Myocyte (in vitro differentiated cells): Measurements from ENCODE around the gene ANAPC7. TPM values are rescaled to one million over a fixed set of nuclear protein-coding genes. Genes with fewer than 3 reads are reported as not detected.
"Not testable (repeated sequence)": the region's sequence is repeated elsewhere in the genome, so short reads cannot be mapped to it uniquely, and the experiment has no call there.

Experiments used
- DNase-seq: peaks from one replicate; pipeline ENCODE4 v3.0.0-alpha.2; 2012; ENCODE audit warnings: low read depth
- polyA plus RNA-seq: library from polyadenylated mRNA; unstranded; fragments of >200 nt; gene quantifications from one replicate; pipeline ENCODE4 v1.2.1, GENCODE V29; 2012; ENCODE audit warnings: missing spikeins
- total RNA-seq: library from RNA; depleted of rRNA; stranded (reverse); fragments of >200 nt; gene quantifications from 2 replicates; pipeline ENCODE4 v1.2.3, GENCODE V29; 2014

The ANAPC7 gene, protein sequence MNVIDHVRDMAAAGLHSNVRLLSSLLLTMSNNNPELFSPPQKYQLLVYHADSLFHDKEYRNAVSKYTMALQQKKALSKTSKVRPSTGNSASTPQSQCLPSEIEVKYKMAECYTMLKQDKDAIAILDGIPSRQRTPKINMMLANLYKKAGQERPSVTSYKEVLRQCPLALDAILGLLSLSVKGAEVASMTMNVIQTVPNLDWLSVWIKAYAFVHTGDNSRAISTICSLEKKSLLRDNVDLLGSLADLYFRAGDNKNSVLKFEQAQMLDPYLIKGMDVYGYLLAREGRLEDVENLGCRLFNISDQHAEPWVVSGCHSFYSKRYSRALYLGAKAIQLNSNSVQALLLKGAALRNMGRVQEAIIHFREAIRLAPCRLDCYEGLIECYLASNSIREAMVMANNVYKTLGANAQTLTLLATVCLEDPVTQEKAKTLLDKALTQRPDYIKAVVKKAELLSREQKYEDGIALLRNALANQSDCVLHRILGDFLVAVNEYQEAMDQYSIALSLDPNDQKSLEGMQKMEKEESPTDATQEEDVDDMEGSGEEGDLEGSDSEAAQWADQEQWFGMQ
- total RNA-seq = 72.2 and 81.3 TPM in 2 replicates
- polyA plus RNA-seq = 46.2 TPM

DNA sequence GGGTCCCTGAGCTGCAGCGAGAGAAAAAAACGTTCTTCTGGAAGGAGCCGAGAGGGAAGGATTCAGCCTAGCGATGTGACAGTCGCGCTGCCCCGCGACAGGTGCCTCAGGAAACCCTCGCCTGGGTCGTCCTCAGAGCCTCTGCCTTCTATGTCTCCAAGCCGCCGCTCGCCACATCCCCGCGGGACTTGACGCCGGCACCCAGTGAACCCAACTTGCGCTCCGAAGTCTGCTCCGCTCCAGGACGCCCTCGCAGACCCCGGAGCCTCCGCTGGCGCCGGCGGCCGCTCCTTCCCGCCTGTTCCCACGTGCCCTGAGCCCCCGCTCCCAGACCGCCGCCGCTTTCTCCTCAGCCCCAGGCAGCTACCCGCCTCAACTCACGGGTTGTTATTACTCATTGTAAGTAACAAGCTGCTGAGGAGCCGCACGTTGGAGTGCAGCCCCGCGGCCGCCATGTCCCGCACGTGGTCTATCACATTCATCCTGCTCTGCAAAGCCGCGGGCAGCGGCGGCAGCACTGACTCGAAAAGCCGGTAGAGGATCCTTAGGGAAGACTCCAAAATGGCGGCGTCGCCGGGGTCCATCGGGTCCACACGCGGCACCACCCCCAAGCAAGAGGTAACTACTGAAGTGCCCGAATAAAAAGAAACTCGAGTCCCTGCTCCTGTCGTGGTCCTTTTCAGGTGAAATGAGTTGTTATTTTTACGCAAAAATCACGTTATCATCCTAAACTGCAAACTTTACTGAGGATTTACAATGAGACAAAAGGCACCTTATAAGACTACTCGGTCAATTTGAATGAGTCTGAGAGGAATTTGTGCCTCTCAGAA, at the start of gene ANAPC7:
ANAPC7 (minus strand) TSS at position 563 of the 830 bp plus-strand sequence; CDS start at position 482, 81 bp downstream.
- peak; percentile 93 for DNase-seq

DNA sequence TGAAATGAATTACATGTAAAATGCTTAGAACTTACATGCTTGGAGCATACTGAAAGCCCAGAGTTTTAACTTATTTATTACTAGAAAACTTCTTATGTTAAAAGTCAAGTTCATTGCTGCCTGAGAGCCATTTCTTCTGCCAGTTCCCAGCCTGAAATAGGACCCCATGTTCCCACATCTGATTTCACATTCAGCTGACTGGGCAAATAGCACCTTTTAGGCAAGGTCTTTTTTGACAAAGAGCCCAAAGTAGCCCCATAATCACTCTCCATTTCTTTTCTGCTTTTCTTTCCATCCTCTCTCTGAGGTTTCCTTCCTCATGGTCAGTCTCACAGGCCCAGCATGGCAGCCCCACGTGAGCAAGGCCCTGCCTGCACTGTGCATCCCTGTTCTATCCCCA, 47.8 kb upstream of the ANAPC7 start:
- DNase-seq = no peak

DNA sequence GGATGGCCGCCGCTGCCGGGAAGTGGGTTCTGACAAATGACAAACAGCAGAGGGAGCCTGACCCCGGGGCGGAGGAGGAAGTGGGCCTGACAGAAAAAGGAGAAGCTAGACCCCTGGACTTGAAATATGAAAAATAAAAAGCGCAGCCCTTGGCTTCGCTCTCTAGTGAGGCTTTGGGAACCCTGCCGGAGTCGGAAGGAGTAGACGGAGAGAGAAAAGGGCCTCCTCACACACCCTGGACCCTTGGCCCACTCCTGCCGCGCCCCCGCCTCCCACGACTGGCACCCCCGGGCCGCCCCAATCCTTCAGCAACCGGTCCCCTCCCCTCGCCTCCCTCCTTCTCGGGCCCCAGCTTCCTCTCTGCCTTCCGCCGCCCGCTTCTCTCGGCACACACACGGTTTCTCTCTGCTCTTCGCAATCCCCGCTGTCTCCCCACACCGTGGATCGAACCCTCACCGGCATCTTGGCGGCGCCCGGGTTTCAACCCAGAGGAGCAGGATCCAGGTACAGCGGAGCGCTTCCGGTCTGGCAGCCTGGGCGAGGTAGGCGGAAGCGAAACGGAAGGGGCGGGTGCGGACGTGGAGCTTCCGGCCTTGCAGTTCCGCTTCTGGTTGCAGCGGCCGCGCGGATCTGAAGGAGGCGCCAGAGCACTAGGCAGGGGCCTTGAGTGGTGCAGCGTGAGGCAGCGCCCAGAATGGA, 46.4 kb upstream of the ANAPC7 start, which contains the start of gene ARPC3:
ARPC3 (minus strand) TSS at position 539 of the 699 bp plus-strand sequence; CDS start at position 462, 77 bp downstream.
- peak; percentile 95 for DNase-seq

DNA sequence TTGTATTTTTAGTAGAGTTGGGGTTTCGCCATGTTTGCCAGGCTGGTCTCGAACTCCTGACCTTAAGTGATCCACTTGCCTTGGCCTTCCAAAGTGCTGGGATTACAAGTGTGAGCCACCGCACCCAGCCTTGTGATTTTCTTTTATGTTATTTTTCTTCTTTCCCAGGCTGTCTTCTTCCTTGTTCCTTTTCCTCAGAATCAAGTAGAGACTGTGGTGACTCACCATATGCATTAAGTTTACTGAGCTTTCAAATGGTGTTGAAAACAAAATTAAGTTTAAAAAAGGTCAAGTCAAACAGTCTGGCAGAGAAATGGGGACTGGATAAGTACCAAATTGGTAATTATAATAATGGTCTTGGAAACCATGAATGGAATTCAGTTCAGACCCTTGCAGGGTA, 40.9 kb upstream of the ANAPC7 start:
- no peak for DNase-seq

DNA sequence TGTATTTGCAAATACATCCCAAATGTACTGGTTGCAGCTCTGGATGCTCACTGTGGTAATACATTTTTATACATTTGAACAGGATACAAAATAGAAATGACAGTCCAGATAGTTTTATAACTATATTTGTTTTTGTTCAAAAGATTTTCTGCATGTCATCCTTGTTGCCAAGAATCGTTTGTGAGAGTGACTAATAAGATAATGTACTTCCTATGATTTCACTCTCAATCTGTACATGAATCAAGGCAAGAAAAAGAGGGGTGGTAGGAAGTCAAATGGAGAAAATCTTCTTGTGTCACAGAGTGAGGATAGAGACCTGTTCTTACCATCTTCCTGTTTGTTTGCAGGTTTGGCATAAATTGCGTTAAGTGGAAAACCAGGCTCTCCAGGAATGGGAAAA, 32.7 kb upstream of the ANAPC7 start:
- DNase-seq = no peak

DNA sequence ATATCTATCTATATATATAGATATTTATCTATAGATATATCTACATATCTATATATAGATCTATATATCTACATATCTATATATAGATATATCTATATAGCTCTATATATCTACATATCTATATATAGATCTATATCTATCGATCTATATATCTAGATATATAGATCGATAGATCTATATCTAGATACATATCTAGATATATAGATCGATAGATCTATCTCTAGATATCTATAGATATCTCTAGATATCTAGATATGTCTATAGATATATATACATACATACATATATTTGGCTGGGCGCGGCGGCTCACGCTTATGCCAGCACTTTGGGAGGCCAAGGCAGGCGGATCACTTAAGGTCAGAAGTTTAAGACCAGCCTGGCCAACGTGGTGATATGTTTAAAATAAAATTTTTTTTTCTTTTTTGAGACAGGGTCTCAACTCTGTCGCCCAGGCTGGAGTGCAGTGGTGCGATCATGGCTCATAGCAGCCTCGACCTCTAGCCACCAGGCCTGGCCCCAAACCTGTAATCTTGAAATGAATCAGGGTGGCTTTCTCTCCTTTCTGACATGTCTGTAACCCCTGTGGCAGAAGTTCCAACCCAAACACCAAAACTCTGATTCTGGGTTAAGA, 28.6 kb upstream of the ANAPC7 start:
- no peak for DNase-seq

DNA sequence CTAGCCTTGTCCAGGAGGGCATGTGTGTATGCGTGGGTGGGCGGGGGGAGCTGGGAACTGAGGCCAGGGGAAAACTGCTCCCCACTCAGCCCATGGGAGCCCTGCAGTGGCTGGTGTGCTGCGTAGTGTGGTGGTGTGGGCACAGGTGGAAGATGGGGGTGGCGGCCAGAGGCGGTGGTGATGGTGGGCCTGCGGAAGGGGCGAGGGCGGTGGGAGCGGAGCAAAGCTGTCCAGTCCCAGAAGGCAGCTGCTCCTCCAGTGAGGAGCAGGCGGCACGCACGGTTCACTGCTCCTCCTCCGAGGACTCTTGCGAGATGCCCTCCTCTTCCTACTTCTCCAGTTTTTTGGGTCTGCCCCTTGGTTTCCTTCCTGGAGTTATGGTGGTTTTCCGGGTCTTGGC, 26.2 kb upstream of the ANAPC7 start:
- DNase-seq = not testable (repeated sequence)

DNA sequence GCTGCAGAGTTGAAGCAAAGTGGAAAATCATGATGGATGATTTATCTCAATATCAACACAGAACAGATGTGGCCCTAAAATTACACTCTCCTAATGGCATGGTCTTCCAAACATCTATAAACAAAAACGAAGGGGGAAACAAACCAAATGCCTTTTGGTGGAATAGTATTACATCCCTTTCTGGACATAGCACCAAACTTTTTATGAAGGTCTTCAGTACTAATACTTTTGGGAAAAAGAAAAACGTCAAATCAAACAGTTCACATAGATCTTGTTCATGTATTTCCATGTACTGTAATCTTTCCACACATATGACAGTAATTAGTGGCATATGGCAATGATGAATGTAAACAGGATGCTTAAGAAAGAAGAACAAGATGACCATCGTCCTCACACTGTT, 22.9 kb upstream of the ANAPC7 start:
- DNase-seq = no peak

DNA sequence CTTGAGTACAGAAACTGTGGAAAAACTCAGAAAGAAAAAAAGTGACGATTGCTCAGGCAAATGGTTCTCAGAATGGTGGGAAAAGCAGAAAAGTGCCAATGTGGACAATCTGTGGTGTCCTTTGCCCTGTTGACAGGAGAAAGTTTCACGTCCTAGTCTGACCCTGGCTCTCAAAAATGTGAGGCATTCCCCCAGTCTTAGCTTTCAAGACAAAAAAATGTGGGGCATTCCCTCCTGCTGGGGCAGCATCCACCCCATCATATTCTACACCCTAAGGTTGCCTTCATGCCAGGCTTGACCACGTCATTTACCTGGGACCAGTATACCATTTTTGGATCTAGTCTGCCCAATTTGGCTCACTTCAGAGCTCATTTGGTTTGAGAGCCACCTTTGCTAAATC, 20.7 kb upstream of the ANAPC7 start:
- DNase-seq = no peak

DNA sequence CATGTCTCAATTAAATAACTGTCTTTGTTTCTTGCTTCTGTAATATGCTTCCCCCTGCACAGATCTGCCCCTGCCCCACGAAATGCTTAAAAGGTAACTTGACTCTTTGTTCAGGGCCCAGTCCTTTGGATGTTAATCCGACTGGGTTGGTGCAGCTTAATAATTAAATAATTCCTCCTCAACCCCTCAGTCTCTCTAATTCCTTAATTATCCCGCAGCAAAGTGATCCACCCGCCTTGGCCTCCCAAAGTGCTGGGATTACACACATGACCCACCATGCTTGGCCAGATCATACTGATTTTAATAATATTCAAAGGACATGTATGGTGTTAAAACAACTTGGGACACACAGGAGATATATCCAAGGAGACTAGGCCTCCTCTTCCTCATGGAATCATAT, 18.2 kb upstream of the ANAPC7 start:
- DNase-seq = no peak

DNA sequence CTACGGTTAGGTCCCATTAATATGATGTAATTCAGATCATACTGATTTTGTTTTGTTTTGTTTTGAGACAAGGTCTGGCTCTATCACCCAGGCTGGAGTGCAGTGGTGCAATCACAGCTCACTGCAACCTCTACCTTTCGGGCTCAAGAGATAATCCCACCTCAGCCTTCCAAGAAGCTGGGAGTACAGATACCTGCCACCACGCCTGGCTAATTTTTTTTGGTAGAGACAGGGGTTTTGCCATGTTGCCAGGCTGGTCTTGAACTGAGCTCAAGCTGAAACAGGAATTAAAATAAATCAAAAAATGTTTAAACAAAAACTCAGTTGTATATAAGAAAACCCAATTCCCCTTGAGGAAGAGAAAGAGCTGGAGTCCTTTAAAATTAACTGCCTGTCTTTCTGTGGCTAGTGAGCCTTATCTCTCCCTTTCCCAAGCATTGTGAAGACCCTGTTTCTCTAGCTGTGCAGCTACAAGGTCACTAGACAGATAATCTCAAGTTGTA, 17.7 kb upstream of the ANAPC7 start:
- DNase-seq = no peak

DNA sequence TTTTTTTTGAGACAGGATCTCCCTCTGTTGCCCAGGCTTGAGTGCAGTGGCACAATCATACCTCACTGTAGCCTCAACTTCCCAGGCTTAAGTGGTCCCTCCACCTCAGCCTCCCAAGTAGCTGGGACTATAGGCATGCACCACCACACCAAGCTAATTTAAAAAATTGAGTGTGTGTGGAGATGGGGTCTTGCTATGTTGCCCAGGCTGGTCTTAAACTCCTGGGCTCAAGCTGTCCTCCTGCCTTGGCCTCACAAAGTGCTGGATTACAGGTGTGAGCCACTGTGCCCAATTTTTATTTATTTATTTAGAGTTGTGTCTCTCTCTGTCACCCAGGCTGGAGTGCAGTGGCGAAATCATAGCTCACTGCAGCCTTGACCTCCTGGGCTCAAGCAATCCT, 17.1 kb upstream of the ANAPC7 start:
- DNase-seq = not testable (repeated sequence)

DNA sequence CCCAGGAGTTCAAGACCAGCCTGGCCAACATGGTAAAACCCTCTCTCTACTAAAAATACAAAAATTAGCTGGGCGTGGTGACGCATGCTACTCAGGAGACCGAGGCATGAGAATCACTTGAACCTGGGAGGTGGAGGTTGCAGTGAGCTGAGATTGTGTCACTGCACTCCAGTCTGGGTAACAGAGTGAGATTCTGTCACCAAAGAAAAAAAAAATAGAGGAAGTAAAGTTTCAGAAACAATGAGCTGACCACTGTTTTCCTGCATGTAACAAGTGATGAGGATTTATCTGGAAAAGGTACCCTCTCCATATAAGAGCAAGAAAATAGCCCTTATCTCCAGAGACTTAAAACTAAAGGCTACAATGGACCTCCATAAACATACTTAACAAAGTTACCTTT, 13.6 kb upstream of the ANAPC7 start:
- DNase-seq = not testable (repeated sequence)

DNA sequence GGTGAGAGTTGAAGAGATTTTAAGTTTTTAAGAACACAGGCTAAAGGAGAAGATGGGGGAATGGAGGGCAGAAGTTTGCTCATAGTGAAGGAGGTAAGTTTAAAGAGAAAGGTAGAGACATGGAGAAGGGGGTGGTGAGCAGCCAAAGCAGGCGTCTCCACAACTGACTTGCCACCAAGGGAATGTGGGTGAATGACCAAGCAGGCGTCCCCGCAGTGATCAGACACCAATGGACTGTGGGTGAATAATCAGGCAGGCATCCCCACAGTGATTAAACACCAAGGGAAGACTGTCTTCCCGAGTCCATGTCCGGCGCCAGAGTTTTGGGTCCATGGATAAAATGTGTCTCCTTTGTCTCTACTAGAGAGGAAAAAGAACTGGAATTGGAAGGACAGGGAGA, 6.6 kb upstream of the ANAPC7 start:
- peak; percentile 37 for DNase-seq

DNA sequence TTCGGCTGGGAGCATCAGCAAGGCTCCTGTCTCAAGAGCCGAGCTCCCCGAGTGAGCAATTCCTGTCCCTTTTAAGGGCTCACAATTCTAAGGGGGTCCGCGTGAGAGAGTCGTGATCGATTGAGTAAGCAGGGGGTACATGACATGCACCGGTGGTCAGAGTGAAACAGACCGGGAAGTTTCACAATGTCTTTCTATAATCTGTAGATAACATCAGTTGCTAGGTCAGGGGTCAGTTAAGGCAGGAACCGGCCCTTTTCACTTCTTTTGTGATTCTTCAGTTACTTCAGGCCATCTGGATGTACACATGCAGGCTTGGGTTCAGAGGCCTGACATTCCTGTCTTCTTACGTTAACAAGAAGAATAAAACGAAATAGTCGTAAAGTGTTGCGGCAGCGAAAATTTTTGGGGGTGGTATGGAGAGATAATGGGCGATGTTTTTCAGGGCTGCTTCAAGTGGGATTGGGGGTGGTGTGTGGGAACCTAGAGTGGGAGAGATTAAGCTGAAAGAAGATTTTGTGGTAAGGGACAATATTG, 1.7 kb upstream of the ANAPC7 start:
- not testable (repeated sequence) for DNase-seq

DNA sequence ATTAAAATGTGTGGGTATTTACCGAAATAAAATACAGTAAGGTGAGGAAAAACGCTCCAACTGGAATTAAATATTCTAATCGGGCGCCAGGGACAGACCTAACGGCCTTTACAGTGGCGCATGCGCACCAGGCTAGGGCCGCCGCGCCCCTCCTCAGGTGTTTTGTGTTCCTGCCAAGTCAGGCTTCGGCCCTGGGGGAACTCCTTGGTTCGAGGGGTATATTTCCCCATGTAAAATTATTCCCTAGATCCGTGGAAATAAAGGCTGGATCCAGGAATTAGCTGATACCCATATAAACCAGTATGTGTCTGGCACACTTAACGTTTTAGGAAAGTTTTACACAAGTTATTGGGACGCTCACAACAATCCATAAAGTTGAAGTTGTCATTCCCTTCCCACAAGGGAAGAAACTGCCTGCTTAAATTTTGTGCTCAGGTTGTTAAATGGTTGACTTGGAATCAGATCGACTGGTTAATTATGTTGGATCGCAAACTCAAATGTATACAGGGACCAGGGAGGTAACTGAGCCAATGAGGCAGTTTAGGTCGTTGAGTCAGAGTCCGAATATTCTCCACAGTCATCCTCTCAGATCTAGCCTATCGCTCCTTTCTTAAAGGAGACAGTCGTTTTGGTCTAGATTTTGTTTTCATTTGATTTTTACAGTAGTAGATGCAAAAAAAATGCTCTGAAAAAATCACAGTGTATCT, 621 bp upstream of the ANAPC7 start:
- DNase-seq = peak; percentile 80

DNA sequence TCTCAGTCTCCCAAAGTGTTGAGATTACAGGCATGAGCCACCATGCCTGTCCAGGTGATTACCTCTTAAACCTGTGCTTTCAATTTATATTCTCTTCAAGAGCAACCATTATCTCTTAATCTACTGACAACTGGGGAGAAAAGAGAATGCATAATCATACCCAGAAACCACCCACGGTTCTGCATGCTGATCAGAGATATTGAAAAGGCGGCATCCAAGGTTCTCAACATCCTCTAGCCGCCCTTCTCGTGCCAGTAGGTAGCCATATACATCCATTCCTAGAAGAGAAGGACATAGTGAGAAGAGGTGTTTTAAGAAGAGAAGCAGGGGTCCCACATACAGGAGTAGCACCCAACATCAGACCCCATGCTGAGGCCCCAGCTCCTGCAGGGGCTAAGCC, 20.8 kb downstream of the ANAPC7 start:
- DNase-seq = no peak

DNA sequence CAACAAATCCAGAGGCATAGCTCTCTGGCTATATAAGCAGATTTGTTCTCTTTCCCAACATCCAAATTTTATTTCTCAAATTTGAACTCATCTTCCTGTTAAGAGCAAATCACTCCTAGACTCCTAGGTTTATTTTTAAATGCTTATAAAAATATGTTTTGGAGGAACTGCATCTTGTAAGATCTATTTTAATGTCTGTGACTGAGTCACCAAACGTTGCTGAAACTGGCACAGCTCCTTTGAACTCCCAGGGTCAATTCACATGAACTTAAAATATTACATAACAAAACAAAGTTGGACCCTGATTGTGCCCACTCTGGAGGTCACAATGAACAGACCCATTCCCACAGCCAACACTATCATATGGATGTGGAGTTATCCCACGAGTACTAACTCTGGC, 23.9 kb downstream of the ANAPC7 start:
- peak; percentile 46 for DNase-seq

DNA sequence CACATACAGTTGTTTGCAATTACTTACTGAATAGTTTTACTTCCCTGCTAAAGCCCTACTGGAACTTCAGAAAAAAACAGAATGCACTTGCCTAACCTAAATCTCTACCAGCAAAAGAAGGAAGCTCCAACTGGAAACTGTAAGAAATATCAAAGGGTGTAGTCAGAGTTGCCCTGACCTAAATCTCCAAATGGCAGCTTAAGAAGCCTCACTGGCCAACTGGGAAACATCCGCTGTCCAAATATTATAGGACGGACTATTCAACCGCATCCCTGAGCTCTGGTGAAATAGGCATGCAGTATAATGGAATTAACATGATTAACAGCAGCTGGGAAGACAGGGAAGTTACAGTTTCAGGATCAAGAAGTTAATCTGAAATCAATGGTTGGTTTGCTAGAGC, 24.3 kb downstream of the ANAPC7 start:
- DNase-seq = no peak
